ENCODE measurements around the gene FBXL16. TPM values are rescaled to one million over a fixed set of nuclear protein-coding genes. Genes with fewer than 3 reads are reported as not detected.

FBXL16 gene
- total RNA-seq, 1 donor from 2014 or later: under 0.01 TPM

- no peak for DNase-seq (ENCODE audit: low read depth in 2 of 2)
These were observed 18.1 kb upstream of the FBXL16 start for GRCh38 chr16:723695-724094.

GRCh38 chr16:722835-723633 lies 17.4 kb upstream of the FBXL16 start:
- no peak for DNase-seq (ENCODE audit: low read depth in 2 of 2)

GRCh38 chr16:721765-722540 lies 16.4 kb upstream of the FBXL16 start:
- DNase-seq (ENCODE audit: low read depth in 2 of 2): no peak

- peak; percentile 70 to 73 for DNase-seq (ENCODE audit: low read depth in 2 of 2)
These were observed 15.6 kb upstream of the FBXL16 start, which contains the start of gene ANTKMT for GRCh38 chr16:720990-721764. Gene ANTKMT (plus strand): TSS chr16:721146. CDS start chr16:721275, 129 bp downstream.

- peak in 1 of 2 donors; percentile 45 for DNase-seq (ENCODE audit: low read depth in 2 of 2)
These were observed 14.9 kb upstream of the FBXL16 start for GRCh38 chr16:720447-720989.

GRCh38 chr16:719815-720446 lies 14.3 kb upstream of the FBXL16 start:
- no peak for DNase-seq (ENCODE audit: low read depth in 2 of 2)

- DNase-seq (ENCODE audit: low read depth in 2 of 2): no peak
These were observed 13.3 kb upstream of the FBXL16 start for GRCh38 chr16:718922-719321.

- no peak for DNase-seq (ENCODE audit: low read depth in 2 of 2)
These were observed 12.8 kb upstream of the FBXL16 start for GRCh38 chr16:718389-718788.

GRCh38 chr16:717450-718245 lies 12.0 kb upstream of the FBXL16 start:
- DNase-seq (ENCODE audit: low read depth in 2 of 2): no peak

GRCh38 chr16:716768-717325 lies 11.2 kb upstream of the FBXL16 start:
- DNase-seq (ENCODE audit: low read depth in 2 of 2): no peak

- peak in 1 of 2 donors; percentile 37 for DNase-seq (ENCODE audit: low read depth in 2 of 2)
These were observed 10.6 kb upstream of the FBXL16 start for GRCh38 chr16:716200-716568.

- peak; percentile 34 to 42 for DNase-seq (ENCODE audit: low read depth in 2 of 2)
These were observed 10.0 kb upstream of the FBXL16 start for GRCh38 chr16:715477-716199.

GRCh38 chr16:714558-715476 lies 9.2 kb upstream of the FBXL16 start, which contains the start of gene METRN:
Gene METRN (plus strand): TSS chr16:715118. CDS start chr16:715290, 172 bp downstream.
- DNase-seq (ENCODE audit: low read depth in 2 of 2): peak; percentile 86 to 89

- DNase-seq (ENCODE audit: low read depth in 2 of 2): peak; percentile 30 to 32
These were observed 8.5 kb upstream of the FBXL16 start for GRCh38 chr16:714079-714478.

- peak; percentile 66 to 67 for DNase-seq (ENCODE audit: low read depth in 2 of 2)
These were observed 7.2 kb upstream of the FBXL16 start for GRCh38 chr16:712740-713250.

- DNase-seq (ENCODE audit: low read depth in 2 of 2): peak; percentile 67 to 81
These were observed 6.1 kb upstream of the FBXL16 start for GRCh38 chr16:711548-712320.

GRCh38 chr16:711084-711483 lies 5.5 kb upstream of the FBXL16 start:
- DNase-seq (ENCODE audit: low read depth in 2 of 2): no peak

Data from lung microvascular endothelial cell (primary cell).